HepG2 (cell line): ENCODE data around the gene CPT1B. TPM values are rescaled to one million over a fixed set of nuclear protein-coding genes. Genes with fewer than 3 reads are reported as not detected.

Experiments used
- ERF ChIP-seq: IDR thresholded peaks from 2 replicates; pipeline ENCODE4 v1.6.1; 2018; ENCODE audit warnings: missing biosample characterization, missing genetic modification reagents
- HNRNPLL ChIP-seq: fragments of 200-400 bp; formaldehyde crosslinking; IDR thresholded peaks from 2 replicates; pipeline ENCODE4 v1.6.1; 2017; ENCODE audit warnings: mild to moderate bottlenecking, low read depth, low read length; ENCODE audit not compliant: poor library complexity, severe bottlenecking
- IKZF4 ChIP-seq: sonication (generic); formaldehyde crosslinking; IDR thresholded peaks from 2 replicates; pipeline ENCODE4 v1.5.1; 2020; ENCODE audit warnings: borderline replicate concordance, mild to moderate bottlenecking, low read depth, missing genetic modification reagents; ENCODE audit errors: not compliant biosample characterization
- NFE2 ChIP-seq: sonication (generic); formaldehyde crosslinking; IDR thresholded peaks from 2 replicates; pipeline ENCODE4 v1.4.0; 2020; ENCODE audit warnings: missing genetic modification reagents
- NR2F1 ChIP-seq, 2 experiments: fragments of 450-650 bp in 1 of 2; formaldehyde crosslinking in 1 of 2; IDR thresholded peaks; 2 replicates each; pipeline versions ENCODE4 v1.5.0 to v1.6.1; 2016 to 2020; ENCODE audit warnings: mild to moderate bottlenecking in 1 of 2, missing compliant biosample characterization in 1 of 2, missing genetic modification reagents in 1 of 2, moderate library complexity in 1 of 2
- PCBP1 ChIP-seq: fragments of 200-400 bp; formaldehyde crosslinking; IDR thresholded peaks from 2 replicates; pipeline ENCODE4 v1.6.1; 2017; ENCODE audit warnings: mild to moderate bottlenecking, low read depth, low read length, borderline replicate concordance
- ZBTB8A ChIP-seq: sonication (generic); formaldehyde crosslinking; IDR thresholded peaks from 2 replicates; pipeline ENCODE4 v1.4.0; 2020; ENCODE audit warnings: mild to moderate bottlenecking, low read depth, missing genetic modification reagents, borderline replicate concordance
- ZNF329 ChIP-seq: sonication (generic); formaldehyde crosslinking; IDR thresholded peaks from 2 replicates; pipeline ENCODE4 v1.9.0; 2021; ENCODE audit warnings: low read depth, mild to moderate bottlenecking, missing genetic modification reagents
- ZNF383 ChIP-seq: sonication (generic); formaldehyde crosslinking; IDR thresholded peaks from 2 replicates; pipeline ENCODE4 v1.4.0; 2020; ENCODE audit warnings: missing genetic modification reagents, mild to moderate bottlenecking, borderline replicate concordance
- ZNF496 ChIP-seq: sonication (generic); formaldehyde crosslinking; IDR thresholded peaks from 2 replicates; pipeline ENCODE4 v1.8.1; 2023; ENCODE audit warnings: mild to moderate bottlenecking, moderate library complexity, missing genetic modification reagents; ENCODE audit not compliant: insufficient replicate concordance
- ZNF605 ChIP-seq: sonication (generic); formaldehyde crosslinking; IDR thresholded peaks from 2 replicates; pipeline ENCODE4 v1.8.0; 2022; ENCODE audit warnings: mild to moderate bottlenecking, missing genetic modification reagents
- ZNF780A ChIP-seq: sonication (generic); formaldehyde crosslinking; IDR thresholded peaks from 2 replicates; pipeline ENCODE4 v1.8.0; 2022; ENCODE audit warnings: mild to moderate bottlenecking, missing genetic modification reagents, moderate library complexity
- ZNF83 ChIP-seq: sonication (generic); formaldehyde crosslinking; IDR thresholded peaks from 2 replicates; pipeline ENCODE4 v1.4.0; 2020; ENCODE audit warnings: missing genetic modification reagents, mild to moderate bottlenecking, borderline replicate concordance
- ZNF850 ChIP-seq: sonication (generic); formaldehyde crosslinking; conservative IDR thresholded peaks from 2 replicates; pipeline ENCODE4 v1.9.0; 2021; ENCODE audit warnings: mild to moderate bottlenecking, missing genetic modification reagents
- polyA plus RNA-seq, 8 experiments: library from polyadenylated mRNA; depleted of rRNA in 3 of 8; stranded (reverse) in 7 of 8; unstranded in 1 of 8; fragments of >200 nt; fragmentation: Illumina TruSeq in 4 of 8; extraction: Trizol in 4 of 8; gene quantifications; 2 replicates each; pipeline versions ENCODE4 v1.2.1 to v1.2.3, GENCODE V29; 2011 to 2016; ENCODE audit warnings: low read depth in 4 of 8, missing spikeins in 1 of 8, mixed read lengths in 1 of 8; ENCODE audit not compliant: insufficient read depth in 1 of 8
- total RNA-seq, 5 experiments: library from RNA; depleted of rRNA; stranded (reverse); fragments of >200 nt; fragmentation: Illumina TruSeq; extraction: Trizol; gene quantifications; 2 replicates each; pipeline ENCODE4 v1.2.3, GENCODE V29; 2016; ENCODE audit warnings: low read depth in 1 of 5
- TF ChIP-seq, protein P1 (sequence below): sonication (generic); formaldehyde crosslinking; IDR thresholded peaks from 2 replicates; pipeline ENCODE4 v1.4.0; 2020; ENCODE audit warnings: missing genetic modification reagents, mild to moderate bottlenecking, borderline replicate concordance
- TF ChIP-seq, protein P2 (sequence below): IDR thresholded peaks from 2 replicates; pipeline ENCODE4 v1.6.1; 2016; ENCODE audit warnings: low read depth, missing genetic modification reagents, missing compliant biosample characterization
- TF ChIP-seq, protein P3 (sequence below): sonication (generic); formaldehyde crosslinking; IDR thresholded peaks from 2 replicates; pipeline ENCODE4 v1.4.0; 2020; ENCODE audit warnings: missing genetic modification reagents
- TF ChIP-seq, protein P4 (sequence below): sonication (generic); formaldehyde crosslinking; IDR thresholded peaks from 2 replicates; pipeline ENCODE4 v1.5.0; 2020; ENCODE audit warnings: missing genetic modification reagents

Gene CPT1B
- total and polyA plus RNA-seq, 2 of the 13 experiments (the other 11 are each of a cell fraction or from before 2014, with no cell fraction given), result 9.2 to 19.5 TPM

DNA sequence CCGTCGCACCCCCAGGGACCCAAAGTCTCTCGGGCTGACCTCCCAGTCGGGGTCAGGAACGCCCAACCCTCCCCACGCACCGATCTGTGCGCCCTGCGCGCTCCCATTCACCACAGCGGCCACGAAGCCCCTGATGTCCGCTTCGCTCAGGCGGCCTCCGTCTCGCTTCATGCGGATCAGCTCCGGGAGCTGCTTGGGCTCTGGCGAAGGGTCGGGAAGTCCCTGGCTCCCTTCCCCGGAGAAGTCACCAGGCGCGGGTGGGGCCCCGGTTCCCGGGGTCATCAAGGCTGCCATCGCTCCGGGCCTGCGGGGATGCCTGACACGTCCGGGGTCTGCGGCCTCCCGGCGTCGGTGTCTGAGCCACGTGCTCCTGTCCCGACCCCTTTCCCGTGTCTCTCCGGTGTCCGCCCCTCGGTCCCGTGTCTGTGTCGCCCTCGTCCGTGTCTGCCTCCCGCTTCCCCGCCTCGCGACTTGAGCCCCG, 48.8 kb downstream of the CPT1B start (continued):
- TF ChIP-seq, protein P1, sequence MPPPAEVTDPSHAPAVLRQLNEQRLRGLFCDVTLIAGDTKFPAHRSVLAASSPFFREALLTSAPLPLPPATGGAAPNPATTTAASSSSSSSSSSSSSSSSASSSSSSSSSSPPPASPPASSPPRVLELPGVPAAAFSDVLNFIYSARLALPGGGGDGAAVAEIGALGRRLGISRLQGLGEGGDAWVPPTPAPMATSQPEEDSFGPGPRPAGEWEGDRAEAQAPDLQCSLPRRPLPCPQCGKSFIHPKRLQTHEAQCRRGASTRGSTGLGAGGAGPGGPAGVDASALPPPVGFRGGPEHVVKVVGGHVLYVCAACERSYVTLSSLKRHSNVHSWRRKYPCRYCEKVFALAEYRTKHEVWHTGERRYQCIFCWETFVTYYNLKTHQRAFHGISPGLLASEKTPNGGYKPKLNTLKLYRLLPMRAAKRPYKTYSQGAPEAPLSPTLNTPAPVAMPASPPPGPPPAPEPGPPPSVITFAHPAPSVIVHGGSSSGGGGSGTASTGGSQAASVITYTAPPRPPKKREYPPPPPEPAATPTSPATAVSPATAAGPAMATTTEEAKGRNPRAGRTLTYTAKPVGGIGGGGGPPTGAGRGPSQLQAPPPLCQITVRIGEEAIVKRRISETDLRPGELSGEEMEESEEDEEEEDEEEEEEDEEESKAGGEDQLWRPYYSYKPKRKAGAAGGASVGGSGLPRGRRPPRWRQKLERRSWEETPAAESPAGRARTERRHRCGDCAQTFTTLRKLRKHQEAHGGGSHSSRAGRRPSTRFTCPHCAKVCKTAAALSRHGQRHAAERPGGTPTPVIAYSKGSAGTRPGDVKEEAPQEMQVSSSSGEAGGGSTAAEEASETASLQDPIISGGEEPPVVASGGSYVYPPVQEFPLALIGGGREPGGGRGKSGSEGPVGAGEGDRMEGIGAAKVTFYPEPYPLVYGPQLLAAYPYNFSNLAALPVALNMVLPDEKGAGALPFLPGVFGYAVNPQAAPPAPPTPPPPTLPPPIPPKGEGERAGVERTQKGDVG (CRISPR knock-in tag), result peak; percentile 42; the same call in 1 of the 2 replicates
- TF ChIP-seq ZNF780A (CRISPR knock-in tag) (no peak), IKZF4 (CRISPR knock-in tag) (no peak), ZBTB8A (CRISPR knock-in tag) (no peak), ZNF850 (CRISPR knock-in tag) (0 out of 2 replicates have a peak, but pooled peaks have one; percentile 42), PCBP1 (no peak), NFE2 (CRISPR knock-in tag) (no peak), ZNF605 (CRISPR knock-in tag) (no peak), ZNF329 (0 out of 2 replicates have a peak, but pooled peaks have one; percentile 0), HNRNPLL (no peak), ERF (no peak), ZNF496 (no peak), ZNF383 (CRISPR knock-in tag) (no peak), ZNF83 (CRISPR knock-in tag) (no peak), NR2F1 (CRISPR knock-in tag; IDR thresholded peaks at IDR 0.05) (no peak)
- TF ChIP-seq, protein P2, sequence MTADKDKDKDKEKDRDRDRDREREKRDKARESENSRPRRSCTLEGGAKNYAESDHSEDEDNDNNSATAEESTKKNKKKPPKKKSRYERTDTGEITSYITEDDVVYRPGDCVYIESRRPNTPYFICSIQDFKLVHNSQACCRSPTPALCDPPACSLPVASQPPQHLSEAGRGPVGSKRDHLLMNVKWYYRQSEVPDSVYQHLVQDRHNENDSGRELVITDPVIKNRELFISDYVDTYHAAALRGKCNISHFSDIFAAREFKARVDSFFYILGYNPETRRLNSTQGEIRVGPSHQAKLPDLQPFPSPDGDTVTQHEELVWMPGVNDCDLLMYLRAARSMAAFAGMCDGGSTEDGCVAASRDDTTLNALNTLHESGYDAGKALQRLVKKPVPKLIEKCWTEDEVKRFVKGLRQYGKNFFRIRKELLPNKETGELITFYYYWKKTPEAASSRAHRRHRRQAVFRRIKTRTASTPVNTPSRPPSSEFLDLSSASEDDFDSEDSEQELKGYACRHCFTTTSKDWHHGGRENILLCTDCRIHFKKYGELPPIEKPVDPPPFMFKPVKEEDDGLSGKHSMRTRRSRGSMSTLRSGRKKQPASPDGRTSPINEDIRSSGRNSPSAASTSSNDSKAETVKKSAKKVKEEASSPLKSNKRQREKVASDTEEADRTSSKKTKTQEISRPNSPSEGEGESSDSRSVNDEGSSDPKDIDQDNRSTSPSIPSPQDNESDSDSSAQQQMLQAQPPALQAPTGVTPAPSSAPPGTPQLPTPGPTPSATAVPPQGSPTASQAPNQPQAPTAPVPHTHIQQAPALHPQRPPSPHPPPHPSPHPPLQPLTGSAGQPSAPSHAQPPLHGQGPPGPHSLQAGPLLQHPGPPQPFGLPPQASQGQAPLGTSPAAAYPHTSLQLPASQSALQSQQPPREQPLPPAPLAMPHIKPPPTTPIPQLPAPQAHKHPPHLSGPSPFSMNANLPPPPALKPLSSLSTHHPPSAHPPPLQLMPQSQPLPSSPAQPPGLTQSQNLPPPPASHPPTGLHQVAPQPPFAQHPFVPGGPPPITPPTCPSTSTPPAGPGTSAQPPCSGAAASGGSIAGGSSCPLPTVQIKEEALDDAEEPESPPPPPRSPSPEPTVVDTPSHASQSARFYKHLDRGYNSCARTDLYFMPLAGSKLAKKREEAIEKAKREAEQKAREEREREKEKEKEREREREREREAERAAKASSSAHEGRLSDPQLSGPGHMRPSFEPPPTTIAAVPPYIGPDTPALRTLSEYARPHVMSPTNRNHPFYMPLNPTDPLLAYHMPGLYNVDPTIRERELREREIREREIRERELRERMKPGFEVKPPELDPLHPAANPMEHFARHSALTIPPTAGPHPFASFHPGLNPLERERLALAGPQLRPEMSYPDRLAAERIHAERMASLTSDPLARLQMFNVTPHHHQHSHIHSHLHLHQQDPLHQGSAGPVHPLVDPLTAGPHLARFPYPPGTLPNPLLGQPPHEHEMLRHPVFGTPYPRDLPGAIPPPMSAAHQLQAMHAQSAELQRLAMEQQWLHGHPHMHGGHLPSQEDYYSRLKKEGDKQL (CRISPR knock-in tag), result no peak
- TF ChIP-seq, protein P3, sequence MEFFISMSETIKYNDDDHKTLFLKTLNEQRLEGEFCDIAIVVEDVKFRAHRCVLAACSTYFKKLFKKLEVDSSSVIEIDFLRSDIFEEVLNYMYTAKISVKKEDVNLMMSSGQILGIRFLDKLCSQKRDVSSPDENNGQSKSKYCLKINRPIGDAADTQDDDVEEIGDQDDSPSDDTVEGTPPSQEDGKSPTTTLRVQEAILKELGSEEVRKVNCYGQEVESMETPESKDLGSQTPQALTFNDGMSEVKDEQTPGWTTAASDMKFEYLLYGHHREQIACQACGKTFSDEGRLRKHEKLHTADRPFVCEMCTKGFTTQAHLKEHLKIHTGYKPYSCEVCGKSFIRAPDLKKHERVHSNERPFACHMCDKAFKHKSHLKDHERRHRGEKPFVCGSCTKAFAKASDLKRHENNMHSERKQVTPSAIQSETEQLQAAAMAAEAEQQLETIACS (CRISPR knock-in tag), result no peak
- TF ChIP-seq, protein P4, sequence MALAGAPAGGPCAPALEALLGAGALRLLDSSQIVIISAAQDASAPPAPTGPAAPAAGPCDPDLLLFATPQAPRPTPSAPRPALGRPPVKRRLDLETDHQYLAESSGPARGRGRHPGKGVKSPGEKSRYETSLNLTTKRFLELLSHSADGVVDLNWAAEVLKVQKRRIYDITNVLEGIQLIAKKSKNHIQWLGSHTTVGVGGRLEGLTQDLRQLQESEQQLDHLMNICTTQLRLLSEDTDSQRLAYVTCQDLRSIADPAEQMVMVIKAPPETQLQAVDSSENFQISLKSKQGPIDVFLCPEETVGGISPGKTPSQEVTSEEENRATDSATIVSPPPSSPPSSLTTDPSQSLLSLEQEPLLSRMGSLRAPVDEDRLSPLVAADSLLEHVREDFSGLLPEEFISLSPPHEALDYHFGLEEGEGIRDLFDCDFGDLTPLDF (CRISPR knock-in tag), result no peak
